Type B pancreatic cell (in vitro differentiated cells): Measurements from ENCODE around the gene TBC1D22A. TPM values are rescaled to one million over a fixed set of nuclear protein-coding genes. Genes with fewer than 3 reads are reported as not detected.
"Not testable (repeated sequence)": the region's sequence is repeated elsewhere in the genome, so short reads cannot be mapped to it uniquely, and the experiment has no call there.

Experiments used
- DNase-seq: peaks from one replicate; pipeline ENCODE4 v3.0.0; 2021; ENCODE audit warnings: mixed read lengths; ENCODE audit not compliant: unreplicated experiment; ENCODE audit errors: extremely low spot score
- H3K27ac Mint-ChIP-seq: 2 replicates; pipeline ENCODE4 v1.8.0; 2021; ENCODE audit warnings: mild to moderate bottlenecking, mixed read lengths
- H3K27me3 Mint-ChIP-seq: 2 replicates; pipeline ENCODE4 v1.8.0; 2021; ENCODE audit warnings: mixed read lengths
- H3K36me3 Mint-ChIP-seq: 2 replicates; pipeline ENCODE4 v1.8.0; 2021; ENCODE audit warnings: mixed read lengths
- H3K4me1 Mint-ChIP-seq: one replicate; pipeline ENCODE4 v1.8.0; 2021; ENCODE audit warnings: mixed read lengths; ENCODE audit not compliant: unreplicated experiment
- H3K4me3 Mint-ChIP-seq: 2 replicates; pipeline ENCODE4 v1.8.0; 2021; ENCODE audit warnings: mild to moderate bottlenecking, mixed read lengths
- H3K9me3 Mint-ChIP-seq: 2 replicates; pipeline ENCODE4 v1.8.0; 2021; ENCODE audit warnings: mixed read lengths
- CTCF ChIP-seq: fragments of 200-600 bp; sonication (generic); conservative IDR thresholded peaks from 2 replicates; pipeline ENCODE4 v1.5.0; 2021; ENCODE audit warnings: antibody characterized with exemption, mild to moderate bottlenecking
- total RNA-seq: library from RNA; stranded (reverse); gene quantifications from 2 replicates; pipeline ENCODE4 v1.2.1, GENCODE V29; 2021; ENCODE audit warnings: low replicate concordance

TBC1D22A gene
- total RNA-seq, 1 donor from 2014 or later: 16.2 TPM

- Mint-ChIP-seq H3K27me3 (no peaks in the 10 kb centered on the region), H3K4me3 (no peak overlapping the region), H3K27ac (no peak overlapping the region), H3K4me1 (peaks cover 10% of the 10 kb centered on the region), H3K9me3 (no peaks in the 10 kb centered on the region), H3K36me3 (no peaks in the 10 kb centered on the region)
- no peak for TF ChIP-seq CTCF
- no peak for DNase-seq
These were observed 373.6 kb downstream of the TBC1D22A start for GRCh38 chr22:47136050-47136449.

GRCh38 chr22:47136671-47137070 is 374.2 kb downstream of the TBC1D22A start:
- no peaks in the 10 kb centered on the region for H3K9me3 Mint-ChIP-seq
- TF ChIP-seq CTCF: no peak
- no peaks in the 10 kb centered on the region for H3K27me3 Mint-ChIP-seq
- H3K4me1 Mint-ChIP-seq: peaks cover 10% of the 10 kb centered on the region
- no peak for DNase-seq
- no peaks in the 10 kb centered on the region for H3K36me3 Mint-ChIP-seq
- no peak overlapping the region for H3K4me3 Mint-ChIP-seq
- H3K27ac Mint-ChIP-seq: peak overlapping the region; percentile 22

- no peaks in the 10 kb centered on the region for H3K27me3 Mint-ChIP-seq
- no peak overlapping the region for H3K4me3 Mint-ChIP-seq
- TF ChIP-seq CTCF: no peak
- no peak overlapping the region for H3K27ac Mint-ChIP-seq
- no peak for DNase-seq
- H3K36me3 Mint-ChIP-seq: no peaks in the 10 kb centered on the region
- H3K4me1 Mint-ChIP-seq: peaks cover 4% of the 10 kb centered on the region
- no peaks in the 10 kb centered on the region for H3K9me3 Mint-ChIP-seq
These were observed 376.8 kb downstream of the TBC1D22A start for GRCh38 chr22:47139013-47139789.

- Mint-ChIP-seq H3K4me1 (peaks cover 4% of the 10 kb centered on the region), H3K36me3 (no peaks in the 10 kb centered on the region), H3K9me3 (no peaks in the 10 kb centered on the region), H3K27me3 (no peaks in the 10 kb centered on the region), H3K4me3 (no peak overlapping the region), H3K27ac (no peak overlapping the region)
- TF ChIP-seq CTCF: no peak
- DNase-seq: no peak
These were observed 377.3 kb downstream of the TBC1D22A start for GRCh38 chr22:47139790-47140119.

GRCh38 chr22:47140975-47141374 is 378.5 kb downstream of the TBC1D22A start:
- H3K9me3 Mint-ChIP-seq, DNase-seq, H3K27me3 Mint-ChIP-seq, H3K36me3 Mint-ChIP-seq, H3K4me3 Mint-ChIP-seq, H3K27ac Mint-ChIP-seq, H3K4me1 Mint-ChIP-seq: not testable (repeated sequence)

GRCh38 chr22:47142427-47143046 is 380.1 kb downstream of the TBC1D22A start:
- Mint-ChIP-seq H3K4me3 (no peak overlapping the region), H3K9me3 (no peaks in the 10 kb centered on the region), H3K4me1 (peaks cover 4% of the 10 kb centered on the region), H3K36me3 (no peaks in the 10 kb centered on the region), H3K27ac (no peak overlapping the region), H3K27me3 (no peaks in the 10 kb centered on the region)
- no peak for DNase-seq
- no peak for TF ChIP-seq CTCF
